BLaER1 (cell line): Measurements from ENCODE around the gene NCOA5.

ENCODE experiments used
- H3K27ac ChIP-seq: shearing (Covaris generic); formaldehyde crosslinking; 2 replicates; pipeline ENCODE4 v1.8.1; 2022
- H3K27me3 ChIP-seq: shearing (Covaris generic); formaldehyde crosslinking; 2 replicates; pipeline ENCODE4 v1.8.1; 2022
- H3K36me3 ChIP-seq: shearing (Covaris generic); formaldehyde crosslinking; 2 replicates; pipeline ENCODE4 v1.8.1; 2022
- H3K4me1 ChIP-seq: shearing (Covaris generic); formaldehyde crosslinking; 2 replicates; pipeline ENCODE4 v1.8.1; 2022
- H3K4me2 ChIP-seq: shearing (Covaris generic); formaldehyde crosslinking; 2 replicates; pipeline ENCODE4 v1.8.1; 2022
- H3K4me3 ChIP-seq: shearing (Covaris generic); formaldehyde crosslinking; 2 replicates; pipeline ENCODE4 v1.8.1; 2022
- H3K9ac ChIP-seq: shearing (Covaris generic); formaldehyde crosslinking; 2 replicates; pipeline ENCODE4 v1.8.1; 2022
- H3K9me3 ChIP-seq: shearing (Covaris generic); formaldehyde crosslinking; 2 replicates; pipeline ENCODE4 v1.8.1; 2022
- H4K20me1 ChIP-seq: shearing (Covaris generic); formaldehyde crosslinking; 2 replicates; pipeline ENCODE4 v1.8.1; 2022
- Cebpa-rat ChIP-seq: shearing (Covaris generic); IDR thresholded peaks from 2 replicates; pipeline ENCODE4 v1.8.1; 2022

NCOA5 gene

DNA sequence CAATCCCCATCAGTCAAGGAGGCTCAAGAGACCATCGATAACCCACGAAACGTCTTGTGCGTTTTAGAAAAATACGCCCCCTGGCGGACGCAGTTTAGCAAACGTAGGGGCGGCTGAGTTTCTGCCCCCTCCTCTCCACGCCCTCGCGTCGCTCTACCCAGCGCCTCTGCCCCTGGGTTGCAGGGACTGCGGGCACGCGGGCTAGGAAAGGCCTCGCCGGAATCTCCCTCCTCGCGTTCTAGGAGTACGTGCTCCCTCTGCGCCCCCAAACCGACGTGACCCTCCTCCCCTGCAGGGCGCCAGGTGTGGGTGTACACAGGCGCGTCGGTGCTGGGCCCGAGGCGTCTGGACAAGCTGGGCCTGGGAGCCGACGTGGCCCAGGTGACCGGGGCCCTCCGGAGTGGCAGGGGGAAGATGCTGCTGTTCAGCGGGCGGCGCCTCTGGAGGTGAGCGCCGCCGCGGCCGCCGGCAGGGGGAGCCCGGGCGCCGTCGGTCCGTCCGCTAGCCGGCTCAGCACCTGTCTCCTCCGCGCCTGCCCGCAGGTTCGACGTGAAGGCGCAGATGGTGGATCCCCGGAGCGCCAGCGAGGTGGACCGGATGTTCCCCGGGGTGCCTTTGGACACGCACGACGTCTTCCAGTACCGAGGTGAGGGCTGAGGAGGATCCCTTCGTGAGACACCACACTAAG lies 75.8 kb downstream of the NCOA5 start:
- no peak overlapping the region for H3K9ac ChIP-seq
- no peak for TF ChIP-seq Cebpa-rat
- H3K27ac ChIP-seq = no peak overlapping the region
- H3K9me3 ChIP-seq = peaks cover 33% of the 10 kb centered on the region
- peaks cover 59% of the 10 kb centered on the region for H4K20me1 ChIP-seq
- peaks cover 54% of the 10 kb centered on the region for H3K4me1 ChIP-seq
- H3K4me3 ChIP-seq = peak overlapping the region; percentile 46; the same call in 1 of the 2 replicates
- peaks cover 58% of the 10 kb centered on the region for H3K27me3 ChIP-seq
- peaks cover 7% of the 10 kb centered on the region; the same call in 1 of the 2 replicates for H3K36me3 ChIP-seq
- H3K4me2 ChIP-seq = peak overlapping the region; percentile 82

- no peak overlapping the region for H3K27ac ChIP-seq
These were observed 76.4 kb downstream of the NCOA5 start for GRCh38 chr20:46013322-46013828.

GRCh38 chr20:46012921-46013320 lies 76.8 kb downstream of the NCOA5 start:
- Histone ChIP-seq H3K27ac (no peak overlapping the region), H3K4me2 (no peak overlapping the region), H3K9me3 (peaks cover 33% of the 10 kb centered on the region), H3K4me3 (no peak overlapping the region), H3K9ac (no peak overlapping the region), H3K4me1 (peaks cover 54% of the 10 kb centered on the region), H4K20me1 (peaks cover 70% of the 10 kb centered on the region), H3K36me3 (peaks cover 7% of the 10 kb centered on the region; the same call in 1 of the 2 replicates), H3K27me3 (peaks cover 68% of the 10 kb centered on the region)
- no peak for TF ChIP-seq Cebpa-rat

More at GRCh38 chr20:46013322-46013828, 76.4 kb downstream of the NCOA5 start:
- Histone ChIP-seq H3K36me3 (peaks cover 7% of the 10 kb centered on the region; the same call in 1 of the 2 replicates), H4K20me1 (peaks cover 65% of the 10 kb centered on the region), H3K4me2 (peak overlapping the region; percentile 82), H3K27me3 (peaks cover 64% of the 10 kb centered on the region), H3K4me1 (peaks cover 54% of the 10 kb centered on the region), H3K9me3 (peaks cover 33% of the 10 kb centered on the region), H3K4me3 (no peak overlapping the region), H3K9ac (no peak overlapping the region)
- TF ChIP-seq Cebpa-rat = no peak

DNA sequence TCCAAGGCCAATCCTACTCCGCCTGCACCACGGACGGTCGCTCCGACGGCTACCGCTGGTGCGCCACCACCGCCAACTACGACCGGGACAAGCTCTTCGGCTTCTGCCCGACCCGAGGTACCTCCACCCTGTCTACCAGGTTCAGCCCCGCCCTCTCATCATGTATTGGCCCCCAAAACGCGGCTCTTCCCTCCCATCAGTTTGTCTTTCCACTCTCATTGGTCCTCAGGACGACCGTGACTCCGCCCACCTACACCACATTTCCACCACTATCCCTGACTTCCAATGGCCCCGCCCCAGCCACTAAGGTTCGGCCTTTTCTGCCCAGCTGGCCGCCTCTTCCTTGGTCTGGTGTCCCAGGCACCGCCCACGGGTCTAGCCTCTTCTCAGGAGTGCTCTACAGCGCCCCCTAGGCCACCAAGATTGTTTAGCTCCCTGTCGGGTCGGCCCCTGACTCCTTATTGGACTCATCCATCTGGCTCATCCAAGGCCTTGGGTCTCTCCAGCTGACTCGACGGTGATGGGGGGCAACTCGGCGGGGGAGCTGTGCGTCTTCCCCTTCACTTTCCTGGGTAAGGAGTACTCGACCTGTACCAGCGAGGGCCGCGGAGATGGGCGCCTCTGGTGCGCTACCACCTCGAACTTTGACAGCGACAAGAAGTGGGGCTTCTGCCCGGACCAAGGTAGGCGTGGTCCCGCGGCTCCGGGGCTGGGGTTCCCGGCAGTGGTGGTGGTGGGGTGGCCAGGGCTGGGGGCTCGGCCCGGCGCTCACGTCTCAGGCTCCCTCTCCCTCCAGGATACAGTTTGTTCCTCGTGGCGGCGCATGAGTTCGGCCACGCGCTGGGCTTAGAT lies 77.9 kb downstream of the NCOA5 start:
- Histone ChIP-seq H3K4me1 (peaks cover 54% of the 10 kb centered on the region), H3K27ac (no peak overlapping the region), H3K9ac (no peak overlapping the region), H3K4me2 (no peak overlapping the region), H3K27me3 (peaks cover 78% of the 10 kb centered on the region), H3K4me3 (peak overlapping the region; percentile 11; the same call in 1 of the 2 replicates), H3K9me3 (peaks cover 25% of the 10 kb centered on the region), H3K36me3 (no peaks in the 10 kb centered on the region), H4K20me1 (peaks cover 81% of the 10 kb centered on the region)
- TF ChIP-seq Cebpa-rat = no peak
